Heart left ventricle (tissue), 16 donors: Measurements from ENCODE around the gene ARHGAP15. TPM values are rescaled to one million over a fixed set of nuclear protein-coding genes. Genes with fewer than 3 reads are reported as not detected.

Experiments
- ATAC-seq, 4 donors: fragments of 200-7000 bp; cut with Tn5 transposase; one replicate each; pipeline ENCODE4 v1.9.1; 2020 to 2022; ENCODE audit warnings: moderate library complexity in 4 of 4, mild to moderate bottlenecking in 3 of 4, moderate number of reproducible peaks in 1 of 4
- DNase-seq, 5 donors: peaks; one replicate each; pipeline ENCODE4 v3.0.0-alpha.2; 2020
- H3K27ac ChIP-seq, 12 donors: fragments of 200-600 bp; sonication (generic) in 4 of 12; one replicate each; pipeline versions ENCODE4 v1.5.0 to v1.8.0; 2016 to 2022; ENCODE audit warnings: mild to moderate bottlenecking in 2 of 12
- H3K27me3 ChIP-seq, 9 donors: fragments of 200-600 bp; sonication (generic) in 2 of 9; one replicate each; pipeline versions ENCODE4 v1.5.1 to v1.8.0; 2016 to 2022; ENCODE audit warnings: mild to moderate bottlenecking in 3 of 9
- H3K36me3 ChIP-seq, 9 donors: fragments of 200-600 bp; sonication (generic) in 2 of 9; one replicate each; pipeline versions ENCODE4 v1.5.0 to v1.8.0; 2018 to 2022; ENCODE audit warnings: mild to moderate bottlenecking in 2 of 9
- H3K4me1 ChIP-seq, 12 donors: fragments of 200-600 bp; sonication (generic) in 4 of 12; one replicate each; pipeline versions ENCODE4 v1.5.0 to v1.8.0; 2016 to 2022; ENCODE audit warnings: mild to moderate bottlenecking in 3 of 12
- H3K4me3 ChIP-seq, 12 donors: fragments of 200-600 bp; sonication (generic) in 4 of 12; one replicate each; pipeline versions ENCODE4 v1.5.0 to v1.8.0; 2017 to 2022; ENCODE audit warnings: mild to moderate bottlenecking in 9 of 12, moderate library complexity in 4 of 12
- H3K9me3 ChIP-seq, 12 donors: fragments of 200-600 bp; sonication (generic) in 4 of 12; one replicate each; pipeline versions ENCODE4 v1.5.0 to v1.8.0; 2016 to 2022; ENCODE audit warnings: mild to moderate bottlenecking in 1 of 12
- POLR2A ChIP-seq, 2 donors: fragments of 450-650 bp; IDR thresholded peaks; one replicate each; pipeline ENCODE4 v1.6.1; 2017; ENCODE audit warnings: antibody characterized with exemption in 2 of 2, mild to moderate bottlenecking in 2 of 2, moderate library complexity in 2 of 2
- WGBS, 4 donors: extraction: QIAGEN DNeasy Blood & Tissue Kit in 2 of 4; methylation state at CpG; one replicate each; pipeline versions ENCODE4 v1.1.5 to v1.1.7; 2013 to 2018; 5-methylcytosine and 5-hydroxymethylcytosine counted together
- intact Hi-C, 10 donors: fragments of 100-400 bp; cut with DNase I; formaldehyde crosslinking; loops; one replicate each; pipeline versions ENCODE4 v1.11.1 to v1.14.2; 2022
- polyA plus RNA-seq, 2 donors: library from polyadenylated mRNA; stranded (reverse); fragments of 200-250 nt; gene quantifications; one replicate each; pipeline ENCODE4 v1.2.3, GENCODE V29; 2013
- total RNA-seq, 9 donors: library from RNA; depleted of rRNA in 2 of 9; stranded (reverse); fragments of >200 nt in 2 of 9; fragmentation: NEBNext Ultra II Directional in 3 of 9; extraction: Animal tissue kit (Norgen Biotek cat#: 25700) in 3 of 9; gene quantifications; one replicate each; pipeline versions ENCODE4 v1.1.0 to v1.2.4, GENCODE V29; 2016 to 2023
- TF ChIP-seq, protein P1 (sequence below), 12 donors: fragments of 200-600 bp; sonication (generic) in 4 of 12; IDR thresholded peaks; one replicate each; pipeline versions ENCODE4 v1.5.0 to v1.8.0; 2018 to 2022; ENCODE audit warnings: antibody characterized with exemption in 12 of 12, mild to moderate bottlenecking in 5 of 12
- donor health status: ischemic (EF 13 %, LVEDD 7.1; RV severe dilation, severe dysfunction).
- donor health status: healthy with polysubstance abuse.
- donor health status: DM: no; HTN: yes; CAD: no.
- donor health status: DM: no; HTN: no; CAD: no.
- donor health status: ischemic (EF 25% LVEDD 6.9; RV normal size, moderate dysfunction).
- donor health status: ischemic (EF 25% LVEDD 5.7; RV mildly dilated, moderate dysfunction).
- donor health status: healthy.
- donor health status: DM: yes; HTN: yes; CAD: no.
- donor health status: ischemic (EF 35%, LVEDD 5.7; RV mildly dilated, moderate dysfunction).
- donor health status: nonischemic (EF 11% LVEDD 7.7; RV severe dilation, severe dysfunction).
- donor health status: DM: yes; HTN: yes; CAD: no.
- donor health status: PGD.
- donor health status: ischemic (EF 29% LVEDD 5.4; RV normal size, mild dysfunction).
- donor health status: nonischemic (EF 23%, LVEDD 6.1; RV moderate dilation, normal function).

The ARHGAP15 gene
- total and polyA plus RNA-seq, 11 donors: 1.3 to 8.7 (median 3.3) TPM

DNA sequence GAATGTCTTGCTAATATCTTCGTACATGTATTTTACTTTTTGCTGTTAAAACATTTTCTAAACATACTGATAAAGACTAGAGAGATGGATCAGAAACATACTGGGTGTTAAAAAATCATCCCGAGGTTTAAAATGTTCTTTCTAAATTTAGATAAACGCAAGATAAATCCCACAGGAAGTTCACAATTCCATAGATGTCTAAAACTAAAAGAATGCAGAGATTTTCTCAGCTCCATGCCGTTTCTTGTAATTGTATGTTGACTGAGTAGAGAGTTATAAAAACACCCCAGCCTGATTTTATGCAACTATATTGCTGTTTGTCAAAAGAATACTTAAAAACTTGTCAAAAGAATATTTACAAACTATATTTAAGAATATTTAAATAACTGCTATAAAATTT lies 455.7 kb downstream of the ARHGAP15 start:
- no peak for ATAC-seq
- Histone ChIP-seq H3K4me3 (no peak overlapping the region), H3K36me3 (no peaks in the 10 kb centered on the region), H3K9me3 (peaks cover 0 to 19% (median 4%) of the 10 kb centered on the region in 12 donors), H3K27ac (no peak overlapping the region), H3K4me1 (peaks cover 0 to 8% (median 0%) of the 10 kb centered on the region in 12 donors), H3K27me3 (no peaks in the 10 kb centered on the region)
- WGBS, 4 donors: 27 to 51% (median 35%) methylated on average over 4 of the region's 4 CpGs
- intact Hi-C loops: no loop called here
- no peak for TF ChIP-seq POLR2A (IDR thresholded peaks at IDR 0.05)
- TF ChIP-seq, protein P1, sequence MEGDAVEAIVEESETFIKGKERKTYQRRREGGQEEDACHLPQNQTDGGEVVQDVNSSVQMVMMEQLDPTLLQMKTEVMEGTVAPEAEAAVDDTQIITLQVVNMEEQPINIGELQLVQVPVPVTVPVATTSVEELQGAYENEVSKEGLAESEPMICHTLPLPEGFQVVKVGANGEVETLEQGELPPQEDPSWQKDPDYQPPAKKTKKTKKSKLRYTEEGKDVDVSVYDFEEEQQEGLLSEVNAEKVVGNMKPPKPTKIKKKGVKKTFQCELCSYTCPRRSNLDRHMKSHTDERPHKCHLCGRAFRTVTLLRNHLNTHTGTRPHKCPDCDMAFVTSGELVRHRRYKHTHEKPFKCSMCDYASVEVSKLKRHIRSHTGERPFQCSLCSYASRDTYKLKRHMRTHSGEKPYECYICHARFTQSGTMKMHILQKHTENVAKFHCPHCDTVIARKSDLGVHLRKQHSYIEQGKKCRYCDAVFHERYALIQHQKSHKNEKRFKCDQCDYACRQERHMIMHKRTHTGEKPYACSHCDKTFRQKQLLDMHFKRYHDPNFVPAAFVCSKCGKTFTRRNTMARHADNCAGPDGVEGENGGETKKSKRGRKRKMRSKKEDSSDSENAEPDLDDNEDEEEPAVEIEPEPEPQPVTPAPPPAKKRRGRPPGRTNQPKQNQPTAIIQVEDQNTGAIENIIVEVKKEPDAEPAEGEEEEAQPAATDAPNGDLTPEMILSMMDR (IDR thresholded peaks at IDR 0.05): no peak
- no peak for DNase-seq

DNA sequence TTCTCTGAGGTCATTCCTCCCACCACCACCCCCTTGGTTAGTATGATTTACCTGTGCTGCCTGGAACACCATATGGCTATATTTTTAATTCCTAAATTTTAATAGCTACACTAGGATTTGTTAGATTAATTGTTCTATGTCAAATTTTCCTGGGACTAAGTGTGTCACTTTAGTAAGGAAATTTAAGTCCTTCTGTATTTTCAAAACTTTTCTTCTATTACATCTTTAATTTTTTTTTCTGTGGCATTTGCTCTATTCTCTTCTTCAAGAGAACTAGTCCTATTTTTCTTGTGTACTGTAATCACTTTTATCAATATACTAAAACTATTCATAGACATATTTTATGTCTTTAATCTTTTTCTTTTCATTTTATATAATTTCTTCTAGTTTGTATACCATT lies 456.9 kb downstream of the ARHGAP15 start:
- Histone ChIP-seq H3K27me3 (no peaks in the 10 kb centered on the region), H3K9me3 (peaks cover 0 to 19% (median 4%) of the 10 kb centered on the region in 12 donors), H3K36me3 (no peaks in the 10 kb centered on the region), H3K27ac (no peak overlapping the region), H3K4me1 (peaks cover 0 to 8% (median 0%) of the 10 kb centered on the region in 12 donors), H3K4me3 (no peak overlapping the region)
- TF ChIP-seq, protein P1 (IDR thresholded peaks at IDR 0.05): no peak
- TF ChIP-seq POLR2A (IDR thresholded peaks at IDR 0.05): no peak
- ATAC-seq (no peak), DNase-seq (no peak)
- intact Hi-C loops: no loop called here

DNA sequence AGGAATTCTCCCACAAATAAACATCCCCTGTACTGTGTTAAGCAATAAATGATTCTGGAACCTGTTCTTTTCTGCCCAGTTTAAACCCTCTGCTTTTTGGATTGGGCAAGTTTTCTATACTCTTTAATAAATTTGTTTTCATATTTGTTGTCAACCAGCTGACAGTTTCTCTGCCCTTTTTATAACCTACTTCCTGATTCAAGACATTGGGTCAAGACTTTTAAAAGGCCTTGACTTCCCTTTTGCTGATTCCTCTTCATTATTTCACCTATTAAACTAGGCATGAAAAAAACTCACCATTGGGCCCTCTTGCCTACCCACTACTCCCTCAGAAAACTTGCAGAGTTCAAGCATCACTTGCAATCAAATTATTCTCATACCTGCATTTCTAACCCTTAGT lies 459.5 kb downstream of the ARHGAP15 start:
- no peak for DNase-seq
- no peak overlapping the region for H3K4me3 ChIP-seq
- TF ChIP-seq, protein P1 (IDR thresholded peaks at IDR 0.05): no peak
- no peak for TF ChIP-seq POLR2A (IDR thresholded peaks at IDR 0.05)
- peaks cover 0 to 19% (median 4%) of the 10 kb centered on the region in 12 donors for H3K9me3 ChIP-seq
- no peak for ATAC-seq
- intact Hi-C loops: no loop called here
- H3K27me3 ChIP-seq: no peaks in the 10 kb centered on the region
- no peak overlapping the region for H3K27ac ChIP-seq
- no peaks in the 10 kb centered on the region for H3K36me3 ChIP-seq
- peaks cover 0 to 4% (median 0%) of the 10 kb centered on the region in 12 donors for H3K4me1 ChIP-seq

DNA sequence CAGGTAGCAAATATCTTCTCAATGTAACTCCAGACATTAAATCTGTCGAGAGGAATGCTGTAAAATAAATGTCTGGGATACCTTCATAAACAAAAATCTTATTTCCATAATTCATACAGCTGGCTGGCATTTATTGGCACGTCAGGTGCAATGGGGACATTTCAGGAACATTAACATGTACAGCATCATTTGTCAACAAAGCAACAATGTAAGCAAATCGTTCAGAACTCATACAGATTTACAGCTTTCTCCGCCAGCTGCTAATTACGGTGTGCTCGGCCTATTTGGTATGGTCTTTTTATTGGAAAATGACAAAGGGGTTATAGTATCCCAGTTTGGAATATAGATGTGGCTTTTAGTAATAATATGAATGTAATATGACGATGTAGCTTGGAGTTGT lies 464.9 kb downstream of the ARHGAP15 start:
- ATAC-seq (no peak), DNase-seq (no peak)
- H3K9me3 ChIP-seq: no peaks in the 10 kb centered on the region
- H3K4me3 ChIP-seq: no peak overlapping the region
- no peaks in the 10 kb centered on the region for H3K4me1 ChIP-seq
- TF ChIP-seq POLR2A (IDR thresholded peaks at IDR 0.05): no peak
- TF ChIP-seq, protein P1 (IDR thresholded peaks at IDR 0.05): no peak
- WGBS, 4 donors: 83 to 88% (median 84%) methylated on average over 7 of the region's 7 CpGs
- no peak overlapping the region for H3K27ac ChIP-seq
- intact Hi-C loops: no loop called here
- no peaks in the 10 kb centered on the region for H3K27me3 ChIP-seq
- no peaks in the 10 kb centered on the region for H3K36me3 ChIP-seq
